HEK293T (cell line): ENCODE results near the gene DPYSL4.

ENCODE experiments used
- BHLHE40 ChIP-seq: fragments of 450-650 bp; IDR thresholded peaks from 2 replicates; pipeline ENCODE4 v1.6.1; 2016; ENCODE audit warnings: mild to moderate bottlenecking, moderate library complexity, borderline replicate concordance
- ELF4 ChIP-seq: fragments of 450-650 bp; IDR thresholded peaks from 2 replicates; pipeline ENCODE4 v1.6.1; 2017; ENCODE audit warnings: antibody characterized with exemption
- FOXA1 ChIP-seq: fragments of 450-650 bp; IDR thresholded peaks from 2 replicates; pipeline ENCODE4 v1.6.1; 2016; ENCODE audit warnings: mild to moderate bottlenecking
- FOXK2 ChIP-seq: fragments of 450-650 bp; IDR thresholded peaks from 2 replicates; pipeline ENCODE4 v1.6.1; 2016; ENCODE audit warnings: mild to moderate bottlenecking
- FOXM1 ChIP-seq: fragments of 450-650 bp; IDR thresholded peaks from 2 replicates; pipeline ENCODE4 v1.6.1; 2017; ENCODE audit warnings: mild to moderate bottlenecking, borderline replicate concordance
- HDGF ChIP-seq: fragments of 450-650 bp; IDR thresholded peaks from 2 replicates; pipeline ENCODE4 v1.6.1; 2017; ENCODE audit warnings: antibody characterized with exemption, borderline replicate concordance
- LEF1 ChIP-seq: fragments of 450-650 bp; IDR thresholded peaks from 2 replicates; pipeline ENCODE4 v1.6.1; 2017; ENCODE audit warnings: mild to moderate bottlenecking, borderline replicate concordance
- NFRKB ChIP-seq: fragments of 450-650 bp; IDR thresholded peaks from 2 replicates; pipeline ENCODE4 v1.6.1; 2016; ENCODE audit warnings: mild to moderate bottlenecking, moderate library complexity
- PKNOX1 ChIP-seq: fragments of 450-650 bp; IDR thresholded peaks from 2 replicates; pipeline ENCODE4 v1.6.1; 2016
- SP1 ChIP-seq: fragments of 450-650 bp; IDR thresholded peaks from 2 replicates; pipeline ENCODE4 v1.6.1; 2017
- SUZ12 ChIP-seq: fragments of 450-650 bp; IDR thresholded peaks from 2 replicates; pipeline ENCODE4 v1.6.1; 2016; ENCODE audit warnings: mild to moderate bottlenecking
- TARDBP ChIP-seq: fragments of 450-650 bp; IDR thresholded peaks from 2 replicates; pipeline ENCODE4 v1.6.1; 2016
- ZNF384 ChIP-seq: fragments of 450-650 bp; IDR thresholded peaks from 2 replicates; pipeline ENCODE4 v1.6.1; 2016

DNA sequence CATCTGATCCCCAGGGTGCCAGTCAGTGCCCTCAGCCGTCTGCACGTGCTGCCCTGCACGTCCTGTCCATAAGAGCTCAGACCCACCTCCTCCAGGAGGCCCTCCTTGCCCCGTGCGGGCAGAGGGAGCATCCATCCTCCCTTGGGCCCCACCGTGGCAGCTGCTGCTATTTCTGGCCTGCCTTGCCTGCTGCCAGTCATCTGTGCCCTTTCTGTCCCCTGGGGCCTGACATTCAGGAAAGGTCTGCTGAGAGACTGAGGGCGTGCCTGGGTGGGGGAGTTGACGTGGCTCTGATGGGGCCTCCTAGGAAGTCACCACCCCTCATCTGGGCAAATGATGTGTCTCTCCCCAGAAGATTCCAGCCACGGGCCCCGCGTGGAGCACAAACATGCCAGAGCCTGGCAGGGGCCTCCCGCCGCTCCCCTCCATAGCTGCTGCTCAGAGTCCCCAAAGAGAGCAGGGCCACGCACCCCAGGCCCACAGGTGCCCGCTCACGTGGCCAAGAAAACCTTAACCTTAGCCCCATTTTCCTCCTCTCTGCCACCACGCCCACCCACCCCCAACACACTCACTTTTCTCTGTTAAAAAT is 21.8 kb downstream of the DPYSL4 start:
- TF ChIP-seq TARDBP (no peak), SP1 (no peak), FOXM1 (no peak), BHLHE40 (no peak), ZNF384 (no peak), NFRKB (no peak), LEF1 (no peak), FOXK2 (no peak), HDGF (no peak), PKNOX1 (no peak), SUZ12 (no peak), FOXA1 (no peak), ELF4 (no peak)
